GM23338 (cell line): ENCODE data around the gene CISD1. TPM values are rescaled to one million over a fixed set of nuclear protein-coding genes. Genes with fewer than 3 reads are reported as not detected.

Experiments used
- ATAC-seq: fragments of 200-7000 bp; cut with Tn5 transposase; 3 replicates; pipeline ENCODE4 v1.9.1; 2020
- DNase-seq: peaks from one replicate; pipeline ENCODE4 v3.0.0-alpha.2; 2015; ENCODE audit warnings: low spot score
- H2AFZ ChIP-seq: fragments of 200-600 bp; sonication (generic); 2 replicates; pipeline ENCODE4 v1.8.0; 2016; ENCODE audit warnings: antibody characterized with exemption, mild to moderate bottlenecking, moderate library complexity
- H3F3A ChIP-seq: fragments of 200-600 bp; sonication (generic); replicated peaks from 2 replicates; pipeline ENCODE4 v1.8.0; 2017; ENCODE audit warnings: antibody characterized with exemption, mixed run types, low read depth
- H3K27ac ChIP-seq: fragments of 200-600 bp; sonication (generic); 2 replicates; pipeline ENCODE4 v1.6.1; 2016; ENCODE audit warnings: low read depth
- H3K27me3 ChIP-seq: fragments of 200-600 bp; sonication (generic); 2 replicates; pipeline ENCODE4 v1.8.0; 2016; ENCODE audit warnings: mild to moderate bottlenecking, mixed run types, moderate library complexity; ENCODE audit not compliant: insufficient read depth
- H3K36me3 ChIP-seq: fragments of 200-600 bp; sonication (generic); 2 replicates; pipeline ENCODE4 v1.8.0; 2016; ENCODE audit warnings: mild to moderate bottlenecking; ENCODE audit not compliant: insufficient read depth
- H3K4me1 ChIP-seq: fragments of 200-600 bp; sonication (generic); 2 replicates; pipeline ENCODE4 v1.8.0; 2016; ENCODE audit warnings: mild to moderate bottlenecking, moderate library complexity; ENCODE audit not compliant: insufficient read depth
- H3K4me2 ChIP-seq: fragments of 200-600 bp; sonication (generic); 2 replicates; pipeline ENCODE4 v1.7.1; 2017; ENCODE audit warnings: mixed run types
- H3K4me3 ChIP-seq: fragments of 200-600 bp; sonication (generic); 2 replicates; pipeline ENCODE4 v1.6.1; 2016; ENCODE audit warnings: mixed run types
- H3K79me2 ChIP-seq: fragments of 200-600 bp; sonication (generic); replicated peaks from 2 replicates; pipeline ENCODE4 v1.8.0; 2017; ENCODE audit warnings: mild to moderate bottlenecking; ENCODE audit not compliant: insufficient read depth
- H3K9me2 ChIP-seq: fragments of 200-600 bp; sonication (generic); 2 replicates; pipeline ENCODE4 v1.8.0; 2017; ENCODE audit not compliant: insufficient read depth
- H4K20me1 ChIP-seq: fragments of 200-600 bp; sonication (generic); replicated peaks from 2 replicates; pipeline ENCODE4 v1.8.0; 2017; ENCODE audit warnings: mild to moderate bottlenecking; ENCODE audit not compliant: insufficient read depth
- H3K27ac Mint-ChIP-seq: 2 replicates; pipeline ENCODE4 v1.8.0; 2020; ENCODE audit warnings: inconsistent platforms, mild to moderate bottlenecking, moderate library complexity, mixed read lengths
- H3K27me3 Mint-ChIP-seq: 3 replicates; pipeline ENCODE4 v1.8.0; 2022; ENCODE audit warnings: low read depth, mild to moderate bottlenecking, moderate library complexity, mixed read lengths, inconsistent platforms; ENCODE audit not compliant: insufficient read depth, poor library complexity
- H3K36me3 Mint-ChIP-seq: 3 replicates; pipeline ENCODE4 v1.8.0; 2021; ENCODE audit warnings: low read depth, mild to moderate bottlenecking, inconsistent platforms, moderate library complexity, mixed read lengths
- H3K4me1 Mint-ChIP-seq: 3 replicates; pipeline ENCODE4 v1.8.0; 2020; ENCODE audit warnings: mild to moderate bottlenecking, inconsistent platforms, mixed read lengths
- H3K4me3 Mint-ChIP-seq: 3 replicates; pipeline ENCODE4 v1.8.0; 2021; ENCODE audit warnings: moderate library complexity, mild to moderate bottlenecking, inconsistent platforms, mixed read lengths
- H3K9me3 Mint-ChIP-seq: 3 replicates; pipeline ENCODE4 v1.8.0; 2020; ENCODE audit warnings: moderate library complexity, mild to moderate bottlenecking, inconsistent platforms, mixed read lengths
- CTCF ChIP-seq, 2 experiments: fragments of 200-600 bp in 1 of 2; sonication (generic) in 1 of 2; conservative IDR thresholded peaks; 2 replicates each; pipeline versions ENCODE4 v1.5.1 to v1.6.1; 2016 to 2017; ENCODE audit warnings: antibody characterized with exemption in 2 of 2, low read depth in 2 of 2, mild to moderate bottlenecking in 2 of 2, moderate library complexity in 1 of 2
- EZH2 ChIP-seq: fragments of 200-600 bp; sonication (generic); IDR thresholded peaks from one replicate; pipeline ENCODE4 v1.8.0; 2017; ENCODE audit warnings: antibody characterized with exemption, mild to moderate bottlenecking, low read depth; ENCODE audit not compliant: unreplicated experiment
- JUNB ChIP-seq: IDR thresholded peaks from one replicate; pipeline ENCODE4 v1.6.1; 2016; ENCODE audit warnings: antibody characterized with exemption; ENCODE audit not compliant: unreplicated experiment
- NANOG ChIP-seq: IDR thresholded peaks from 2 replicates; pipeline ENCODE4 v1.6.1; 2016; ENCODE audit warnings: antibody characterized with exemption, borderline replicate concordance
- POLR2AphosphoS5 ChIP-seq: IDR thresholded peaks from 2 replicates; pipeline ENCODE4 v1.6.1; 2016; ENCODE audit warnings: antibody characterized with exemption, low read depth
- STAT1 ChIP-seq: IDR thresholded peaks from one replicate; pipeline ENCODE4 v1.6.1; 2016; ENCODE audit warnings: antibody characterized with exemption; ENCODE audit not compliant: unreplicated experiment
- ZNF114 ChIP-seq: fragments of 250-450 bp; sonication (Bioruptor Pico); IDR thresholded peaks from 2 replicates; pipeline ENCODE4 v1.5.0; 2020; ENCODE audit warnings: mild to moderate bottlenecking, moderate library complexity
- ZNF331 ChIP-seq: fragments of 250-450 bp; sonication (Bioruptor Pico); IDR thresholded peaks from 2 replicates; pipeline ENCODE4 v1.5.0; 2020; ENCODE audit warnings: low read depth, mild to moderate bottlenecking, moderate library complexity
- polyA plus RNA-seq: library from polyadenylated mRNA; unstranded; fragments of >200 nt; fragmentation: Nextera tagmentation; extraction: Ambion mirVana; gene quantifications from 2 replicates; pipeline ENCODE4 v1.2.1, GENCODE V29; 2016
- total RNA-seq: library from RNA; depleted of rRNA; stranded (reverse); fragments of >200 nt; shearing (Covaris generic); gene quantifications from 2 replicates; pipeline ENCODE4 v1.2.3, GENCODE V29; 2014
- TF ChIP-seq, protein P1 (sequence below): IDR thresholded peaks from one replicate; pipeline ENCODE4 v1.6.1; 2018; ENCODE audit warnings: antibody characterized with exemption; ENCODE audit not compliant: unreplicated experiment
- TF ChIP-seq, protein P2 (sequence below): IDR thresholded peaks from 2 replicates; pipeline ENCODE4 v1.6.1; 2016; ENCODE audit warnings: antibody characterized with exemption

CISD1 gene
- total and polyA plus RNA-seq, 2 experiments from 2014 or later = 19.9 to 99.9 TPM

DNA sequence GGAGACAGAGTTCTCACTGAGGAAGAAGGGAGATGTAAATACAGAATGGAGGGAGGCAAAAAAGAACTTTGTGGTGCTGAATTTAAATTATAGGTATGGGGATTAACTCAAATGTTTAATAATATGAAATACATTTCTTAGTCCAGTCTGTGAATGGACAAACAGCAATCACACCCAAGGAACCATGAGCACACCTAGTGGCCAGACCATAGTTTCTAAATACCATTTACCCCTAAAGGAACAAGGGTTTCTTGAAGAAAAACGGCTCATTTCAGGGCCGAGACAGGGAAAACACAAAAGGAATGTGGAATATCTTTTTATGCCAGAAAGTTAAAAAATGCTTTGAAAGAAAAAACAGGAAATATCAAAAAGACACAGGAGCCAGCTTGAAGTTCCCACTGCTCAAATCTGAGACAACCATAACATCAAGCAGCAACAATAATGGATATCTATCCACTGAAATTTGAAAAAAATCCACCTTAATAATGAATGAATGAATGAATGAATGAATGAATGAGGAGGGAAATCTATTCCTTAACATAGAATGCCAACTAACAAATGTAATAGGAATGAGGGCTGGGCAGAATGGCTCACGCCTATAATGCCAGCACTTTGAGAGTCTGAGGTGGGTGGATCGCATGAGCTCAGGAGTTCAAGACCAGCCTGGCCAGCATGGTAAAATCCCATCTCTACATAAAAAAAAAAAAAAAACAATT lies 9.8 kb upstream of the CISD1 start:
- H3F3A ChIP-seq = no peaks in the 10 kb centered on the region
- peaks cover 8% of the 10 kb centered on the region; the same call in 1 of the 2 replicates for H3K4me1 ChIP-seq
- peaks cover 11% of the 10 kb centered on the region for H3K27me3 Mint-ChIP-seq
- H3K27ac ChIP-seq = no peak overlapping the region
- peaks cover 16% of the 10 kb centered on the region; the same call in 1 of the 2 replicates for H3K36me3 ChIP-seq
- H3K4me1 Mint-ChIP-seq = peaks cover 19% of the 10 kb centered on the region
- peaks cover 44% of the 10 kb centered on the region for H3K9me3 Mint-ChIP-seq
- H3K4me2 ChIP-seq = no peak overlapping the region
- no peaks in the 10 kb centered on the region for H4K20me1 ChIP-seq
- no peak overlapping the region for H3K4me3 ChIP-seq
- peaks cover 83% of the 10 kb centered on the region for H3K79me2 ChIP-seq
- H3K4me3 Mint-ChIP-seq = no peak overlapping the region
- DNase-seq = no peak
- peaks cover 50% of the 10 kb centered on the region for H3K36me3 Mint-ChIP-seq
- H3K27me3 ChIP-seq = no peaks in the 10 kb centered on the region
- H3K9me2 ChIP-seq = no peaks in the 10 kb centered on the region
- TF ChIP-seq, protein P1, sequence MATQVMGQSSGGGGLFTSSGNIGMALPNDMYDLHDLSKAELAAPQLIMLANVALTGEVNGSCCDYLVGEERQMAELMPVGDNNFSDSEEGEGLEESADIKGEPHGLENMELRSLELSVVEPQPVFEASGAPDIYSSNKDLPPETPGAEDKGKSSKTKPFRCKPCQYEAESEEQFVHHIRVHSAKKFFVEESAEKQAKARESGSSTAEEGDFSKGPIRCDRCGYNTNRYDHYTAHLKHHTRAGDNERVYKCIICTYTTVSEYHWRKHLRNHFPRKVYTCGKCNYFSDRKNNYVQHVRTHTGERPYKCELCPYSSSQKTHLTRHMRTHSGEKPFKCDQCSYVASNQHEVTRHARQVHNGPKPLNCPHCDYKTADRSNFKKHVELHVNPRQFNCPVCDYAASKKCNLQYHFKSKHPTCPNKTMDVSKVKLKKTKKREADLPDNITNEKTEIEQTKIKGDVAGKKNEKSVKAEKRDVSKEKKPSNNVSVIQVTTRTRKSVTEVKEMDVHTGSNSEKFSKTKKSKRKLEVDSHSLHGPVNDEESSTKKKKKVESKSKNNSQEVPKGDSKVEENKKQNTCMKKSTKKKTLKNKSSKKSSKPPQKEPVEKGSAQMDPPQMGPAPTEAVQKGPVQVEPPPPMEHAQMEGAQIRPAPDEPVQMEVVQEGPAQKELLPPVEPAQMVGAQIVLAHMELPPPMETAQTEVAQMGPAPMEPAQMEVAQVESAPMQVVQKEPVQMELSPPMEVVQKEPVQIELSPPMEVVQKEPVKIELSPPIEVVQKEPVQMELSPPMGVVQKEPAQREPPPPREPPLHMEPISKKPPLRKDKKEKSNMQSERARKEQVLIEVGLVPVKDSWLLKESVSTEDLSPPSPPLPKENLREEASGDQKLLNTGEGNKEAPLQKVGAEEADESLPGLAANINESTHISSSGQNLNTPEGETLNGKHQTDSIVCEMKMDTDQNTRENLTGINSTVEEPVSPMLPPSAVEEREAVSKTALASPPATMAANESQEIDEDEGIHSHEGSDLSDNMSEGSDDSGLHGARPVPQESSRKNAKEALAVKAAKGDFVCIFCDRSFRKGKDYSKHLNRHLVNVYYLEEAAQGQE = no peak
- TF ChIP-seq CTCF (conservative IDR thresholded peaks at IDR 0.05; ENCODE audit: low read depth in 2 of 2) = peak; percentile 22 to 30; a peak in 1 of 4 replicates
- no peak for ATAC-seq
- no peak overlapping the region for H2AFZ ChIP-seq
- no peak overlapping the region for H3K27ac Mint-ChIP-seq

DNA sequence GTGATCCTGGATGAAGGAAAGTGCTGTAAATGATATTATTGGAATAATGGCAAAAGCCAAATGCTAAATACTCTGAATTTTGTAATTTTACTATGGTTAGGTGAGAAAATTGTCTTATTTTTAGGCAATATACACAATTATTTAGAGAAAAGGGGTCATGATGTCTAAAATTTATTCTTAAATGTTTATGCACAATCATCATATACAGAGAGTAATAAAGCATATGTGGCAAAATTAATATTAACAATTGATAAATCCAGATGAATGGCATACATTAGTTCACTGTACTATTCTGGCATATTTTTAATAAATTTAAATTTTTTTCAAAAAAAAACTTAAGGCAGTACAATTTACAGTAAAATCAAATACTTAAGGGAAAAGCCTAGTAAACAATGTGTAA lies 8.6 kb upstream of the CISD1 start:
- Histone ChIP-seq H3F3A (no peaks in the 10 kb centered on the region), H3K79me2 (peaks cover 93% of the 10 kb centered on the region), H3K36me3 (peaks cover 16% of the 10 kb centered on the region; the same call in 1 of the 2 replicates), H3K27ac (no peak overlapping the region), H3K27me3 (no peaks in the 10 kb centered on the region), H3K4me1 (peaks cover 19% of the 10 kb centered on the region), H3K4me3 (no peak overlapping the region), H3K4me2 (no peak overlapping the region), H3K9me2 (no peaks in the 10 kb centered on the region), H4K20me1 (no peaks in the 10 kb centered on the region), H2AFZ (no peak overlapping the region)
- Mint-ChIP-seq H3K27ac (no peak overlapping the region), H3K27me3 (peaks cover 5% of the 10 kb centered on the region), H3K4me1 (peaks cover 29% of the 10 kb centered on the region), H3K9me3 (peaks cover 32% of the 10 kb centered on the region), H3K4me3 (no peak overlapping the region), H3K36me3 (peaks cover 38% of the 10 kb centered on the region)
- DNase-seq (no peak), ATAC-seq (no peak)
- TF ChIP-seq EZH2 (no peak), JUNB (no peak), CTCF (conservative IDR thresholded peaks at IDR 0.05; ENCODE audit: low read depth in 2 of 2) (no peak), ZNF331 (CRISPR knock-in tag) (no peak), POLR2AphosphoS5 (no peak), NANOG (no peak), STAT1 (no peak), ZNF114 (CRISPR knock-in tag) (no peak)
- TF ChIP-seq, protein P1 = no peak
- TF ChIP-seq, protein P2, sequence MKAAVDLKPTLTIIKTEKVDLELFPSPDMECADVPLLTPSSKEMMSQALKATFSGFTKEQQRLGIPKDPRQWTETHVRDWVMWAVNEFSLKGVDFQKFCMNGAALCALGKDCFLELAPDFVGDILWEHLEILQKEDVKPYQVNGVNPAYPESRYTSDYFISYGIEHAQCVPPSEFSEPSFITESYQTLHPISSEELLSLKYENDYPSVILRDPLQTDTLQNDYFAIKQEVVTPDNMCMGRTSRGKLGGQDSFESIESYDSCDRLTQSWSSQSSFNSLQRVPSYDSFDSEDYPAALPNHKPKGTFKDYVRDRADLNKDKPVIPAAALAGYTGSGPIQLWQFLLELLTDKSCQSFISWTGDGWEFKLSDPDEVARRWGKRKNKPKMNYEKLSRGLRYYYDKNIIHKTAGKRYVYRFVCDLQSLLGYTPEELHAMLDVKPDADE = no peak
